Measurements from ENCODE around the gene ITPR3.
A peak's percentile ranks its signal among the peaks of the same experiment; 100 is the strongest.

Gene ITPR3

DNA sequence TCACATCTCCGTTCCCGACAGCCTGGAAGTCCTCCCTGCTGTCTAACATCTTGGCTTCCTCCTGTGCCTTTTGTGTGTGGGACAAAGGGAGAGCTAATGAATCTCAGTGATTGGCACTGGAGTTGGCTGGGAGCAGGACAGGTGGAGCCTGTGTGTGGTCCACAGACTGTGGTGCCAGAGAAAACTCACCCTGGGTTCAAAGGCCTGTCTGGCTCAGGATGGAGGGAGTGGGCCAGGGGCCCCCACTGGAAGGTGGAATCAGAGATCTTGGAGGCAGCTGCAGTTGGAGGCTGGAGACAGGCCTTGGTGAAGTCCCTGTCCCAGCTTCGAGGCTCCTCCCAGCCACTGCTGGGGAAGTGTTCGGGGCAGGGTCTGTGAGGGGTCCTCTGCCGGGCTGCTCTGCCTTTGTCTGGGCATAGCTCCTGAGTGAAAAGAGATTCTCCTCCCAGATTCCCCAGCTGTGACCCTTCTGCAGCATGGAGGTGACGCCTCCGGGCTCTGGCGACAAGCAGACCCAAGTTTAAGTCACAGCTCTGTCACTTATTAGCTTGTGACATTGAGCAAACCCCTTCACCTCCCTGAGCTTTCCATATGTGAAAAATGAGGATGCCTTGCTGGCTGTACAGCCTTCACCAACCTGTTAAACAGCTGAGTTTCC is 13.9 kb upstream of the ITPR3 start:
- no peak for TF ChIP-seq CTCF (IDR thresholded peaks at IDR 0.05; ENCODE audit: insufficient read depth, low read depth, low read length, missing control alignments)
- no peak for DNase-seq (ENCODE audit: low read depth)

DNA sequence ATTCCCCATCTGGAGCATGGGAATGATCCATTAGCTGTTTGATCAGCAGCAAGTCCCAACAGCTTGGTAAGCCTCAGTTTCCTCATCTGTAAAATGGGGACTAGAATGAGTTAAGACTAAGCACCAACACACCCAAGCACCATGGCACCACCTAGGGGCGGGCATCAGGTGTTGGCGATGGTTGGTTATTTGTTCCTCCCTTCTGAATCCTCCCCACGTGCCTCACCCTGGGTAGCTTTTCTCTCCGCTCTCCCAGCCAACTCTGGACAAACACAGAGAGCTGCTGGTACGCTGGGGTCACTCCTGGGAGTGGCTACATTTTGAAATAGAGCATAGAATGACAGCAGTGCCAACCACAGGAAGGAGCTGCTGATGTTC is 13.3 kb upstream of the ITPR3 start:
- TF ChIP-seq CTCF (IDR thresholded peaks at IDR 0.05; ENCODE audit: insufficient read depth, low read depth, low read length, missing control alignments), result peak; percentile 65
- DNase-seq (ENCODE audit: low read depth), result peak; percentile 65
- no peak overlapping the region for H3K4me3 ChIP-seq (ENCODE audit: low read depth, low read length)

More for the DNA sequence above, 13.9 kb upstream of the ITPR3 start:
- H3K4me3 ChIP-seq (ENCODE audit: low read depth, low read length), result no peak overlapping the region

DNA sequence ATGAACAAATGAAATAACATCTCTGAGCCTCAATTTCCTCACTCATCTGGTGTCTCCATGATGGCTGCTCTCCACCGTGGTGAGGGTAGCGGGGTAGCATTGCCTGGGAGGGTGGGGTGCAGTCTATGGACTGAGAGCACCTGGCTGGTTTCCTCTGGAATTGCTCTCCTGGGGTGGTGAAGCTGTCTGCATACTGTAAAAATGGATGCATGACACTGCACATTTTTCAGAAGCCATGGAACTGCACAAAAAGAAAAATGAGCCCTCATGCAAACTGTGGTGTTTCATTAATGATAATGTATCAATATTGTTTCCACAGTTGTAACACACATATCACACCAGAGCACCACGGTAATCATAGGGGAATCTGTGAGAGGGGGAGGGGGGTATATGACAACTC is 12.1 kb upstream of the ITPR3 start:
- H3K4me3 ChIP-seq (ENCODE audit: low read depth, low read length), result no peak overlapping the region
- DNase-seq (ENCODE audit: low read depth), result no peak
- TF ChIP-seq CTCF (IDR thresholded peaks at IDR 0.05; ENCODE audit: insufficient read depth, low read depth, low read length, missing control alignments), result no peak

GRCh38 chr6:33609528-33609927 is 11.6 kb upstream of the ITPR3 start:
- TF ChIP-seq CTCF (IDR thresholded peaks at IDR 0.05; ENCODE audit: insufficient read depth, low read depth, low read length, missing control alignments), result no peak
- DNase-seq (ENCODE audit: low read depth), result no peak
- no peak overlapping the region for H3K4me3 ChIP-seq (ENCODE audit: low read depth, low read length)

DNA sequence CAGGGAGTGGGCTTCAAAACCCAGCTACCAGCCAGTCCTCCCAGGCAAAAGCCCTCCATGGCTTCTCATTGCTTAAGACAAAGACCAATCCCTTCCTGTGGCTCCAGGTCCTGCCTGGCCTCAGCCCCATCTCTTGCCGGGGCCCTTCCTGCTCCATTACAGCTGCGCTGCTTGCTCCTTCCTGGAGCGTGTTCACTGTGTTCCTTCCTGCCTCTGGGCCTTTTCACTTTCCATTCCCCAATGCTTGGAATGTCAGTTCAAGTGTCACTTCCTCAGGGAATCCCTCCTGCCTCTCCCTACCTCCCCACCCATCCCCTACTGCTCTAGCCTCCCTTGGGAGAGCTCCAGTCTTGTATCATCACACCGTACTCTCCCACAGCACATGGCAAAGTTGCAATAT is 11.1 kb upstream of the ITPR3 start:
- no peak for TF ChIP-seq CTCF (IDR thresholded peaks at IDR 0.05; ENCODE audit: insufficient read depth, low read depth, low read length, missing control alignments)
- no peak overlapping the region for H3K4me3 ChIP-seq (ENCODE audit: low read depth, low read length)
- no peak for DNase-seq (ENCODE audit: low read depth)

- H3K4me3 ChIP-seq (ENCODE audit: low read depth, low read length), result no peak overlapping the region
- no peak for TF ChIP-seq CTCF (IDR thresholded peaks at IDR 0.05; ENCODE audit: insufficient read depth, low read depth, low read length, missing control alignments)
- DNase-seq (ENCODE audit: low read depth), result no peak
Measured at GRCh38 chr6:33610779-33611732, 10.1 kb upstream of the ITPR3 start.

All from GM12865 (cell line).